Osteoblast (primary cell): ENCODE results near the gene CPD. TPM values are rescaled to one million over a fixed set of nuclear protein-coding genes. Genes with fewer than 3 reads are reported as not detected.

ENCODE experiments used
- DNase-seq: peaks from one replicate; pipeline ENCODE4 v3.0.0; 2011; ENCODE audit warnings: low spot score, mixed read lengths; ENCODE audit not compliant: insufficient read length; ENCODE audit errors: missing footprints
- H2AFZ ChIP-seq: 2 replicates; pipeline ENCODE4 v1.6.0; 2011; ENCODE audit warnings: mild to moderate bottlenecking, low read length
- H3K27ac ChIP-seq: 2 replicates; pipeline ENCODE4 v1.5.1; 2011; ENCODE audit warnings: mild to moderate bottlenecking, low read depth, low read length, moderate library complexity
- H3K27me3 ChIP-seq: 2 replicates; pipeline ENCODE4 v1.6.0; 2012; ENCODE audit warnings: mild to moderate bottlenecking, control low read depth, inconsistent platforms, low read length, moderate library complexity; ENCODE audit not compliant: insufficient read depth
- H3K36me3 ChIP-seq: 2 replicates; pipeline ENCODE4 v1.5.1; 2011; ENCODE audit warnings: mild to moderate bottlenecking, low read length, control low read depth, moderate library complexity; ENCODE audit not compliant: insufficient read depth
- H3K4me1 ChIP-seq: 2 replicates; pipeline ENCODE4 v1.5.1; 2011; ENCODE audit warnings: mild to moderate bottlenecking, low read length, control low read depth, moderate library complexity; ENCODE audit not compliant: insufficient read depth
- H3K4me2 ChIP-seq: 2 replicates; pipeline ENCODE4 v1.6.0; 2011; ENCODE audit warnings: mild to moderate bottlenecking, low read length; ENCODE audit not compliant: insufficient read depth
- H3K4me3 ChIP-seq: fragments of 200-600 bp; sonication (generic); 3 replicates; pipeline ENCODE4 v1.5.1; 2012; ENCODE audit warnings: mild to moderate bottlenecking, low read length, inconsistent platforms; ENCODE audit not compliant: insufficient read depth
- H3K79me2 ChIP-seq: 2 replicates; pipeline ENCODE4 v1.6.0; 2012; ENCODE audit warnings: mild to moderate bottlenecking, low read length, control low read depth, inconsistent platforms; ENCODE audit not compliant: insufficient read depth
- H3K9me3 ChIP-seq: 2 replicates; pipeline ENCODE4 v1.5.1; 2011; ENCODE audit warnings: low read depth, low read length, control low read depth
- H4K20me1 ChIP-seq: 2 replicates; pipeline ENCODE4 v1.6.0; 2012; ENCODE audit warnings: mild to moderate bottlenecking, low read length, control low read depth; ENCODE audit not compliant: insufficient read depth
- total RNA-seq: library from RNA; depleted of rRNA; stranded (reverse); fragments of >200 nt; gene quantifications from 2 replicates; pipeline ENCODE4 v1.2.3, GENCODE V29; 2012
- TF ChIP-seq, protein P1 (sequence below): IDR thresholded peaks from 2 replicates; pipeline ENCODE4 v1.5.1; 2011; ENCODE audit warnings: mild to moderate bottlenecking, low read depth, low read length, moderate library complexity; ENCODE audit errors: extremely low read depth

The CPD gene
- 95.2 and 146 TPM in 2 replicates for total RNA-seq

DNA sequence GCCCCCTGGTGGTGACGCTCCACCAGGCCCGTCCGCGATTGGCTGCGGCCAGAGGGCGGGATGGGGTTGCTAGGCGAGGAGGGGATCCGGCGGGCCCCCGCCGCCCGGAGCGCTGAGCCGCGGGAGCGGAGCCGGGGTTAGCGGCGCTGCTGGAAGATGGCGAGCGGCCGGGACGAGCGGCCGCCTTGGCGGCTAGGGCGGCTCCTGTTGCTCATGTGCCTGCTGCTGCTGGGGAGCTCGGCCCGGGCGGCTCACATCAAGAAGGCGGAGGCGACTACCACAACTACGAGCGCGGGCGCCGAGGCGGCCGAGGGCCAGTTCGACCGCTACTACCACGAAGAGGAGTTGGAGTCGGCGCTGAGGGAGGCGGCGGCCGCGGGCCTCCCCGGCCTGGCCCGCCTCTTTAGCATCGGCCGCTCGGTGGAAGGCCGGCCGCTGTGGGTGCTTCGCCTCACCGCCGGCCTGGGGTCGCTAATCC is at the start of gene CPD:
Gene CPD (plus strand): TSS at position 103 of the 478 bp plus-strand sequence. CDS start 54 bp downstream, at position 157.
- Histone ChIP-seq H3K9me3 (no peaks in the 10 kb centered on the region), H3K4me1 (peaks cover 36% of the 10 kb centered on the region), H3K27me3 (no peaks in the 10 kb centered on the region), H2AFZ (peak within 1 kb of the TSS; percentile 95), H3K4me2 (peak within 1 kb of the TSS; percentile 92), H3K4me3 (peak within 1 kb of the TSS; percentile 74), H4K20me1 (peaks cover 18% of the 10 kb centered on the region), H3K36me3 (no peaks in the 10 kb centered on the region), H3K27ac (peak within 1 kb of the TSS; percentile 64), H3K79me2 (peaks cover 36% of the 10 kb centered on the region)
- DNase-seq = peak; percentile 99
- TF ChIP-seq, protein P1, sequence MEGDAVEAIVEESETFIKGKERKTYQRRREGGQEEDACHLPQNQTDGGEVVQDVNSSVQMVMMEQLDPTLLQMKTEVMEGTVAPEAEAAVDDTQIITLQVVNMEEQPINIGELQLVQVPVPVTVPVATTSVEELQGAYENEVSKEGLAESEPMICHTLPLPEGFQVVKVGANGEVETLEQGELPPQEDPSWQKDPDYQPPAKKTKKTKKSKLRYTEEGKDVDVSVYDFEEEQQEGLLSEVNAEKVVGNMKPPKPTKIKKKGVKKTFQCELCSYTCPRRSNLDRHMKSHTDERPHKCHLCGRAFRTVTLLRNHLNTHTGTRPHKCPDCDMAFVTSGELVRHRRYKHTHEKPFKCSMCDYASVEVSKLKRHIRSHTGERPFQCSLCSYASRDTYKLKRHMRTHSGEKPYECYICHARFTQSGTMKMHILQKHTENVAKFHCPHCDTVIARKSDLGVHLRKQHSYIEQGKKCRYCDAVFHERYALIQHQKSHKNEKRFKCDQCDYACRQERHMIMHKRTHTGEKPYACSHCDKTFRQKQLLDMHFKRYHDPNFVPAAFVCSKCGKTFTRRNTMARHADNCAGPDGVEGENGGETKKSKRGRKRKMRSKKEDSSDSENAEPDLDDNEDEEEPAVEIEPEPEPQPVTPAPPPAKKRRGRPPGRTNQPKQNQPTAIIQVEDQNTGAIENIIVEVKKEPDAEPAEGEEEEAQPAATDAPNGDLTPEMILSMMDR = no peak

DNA sequence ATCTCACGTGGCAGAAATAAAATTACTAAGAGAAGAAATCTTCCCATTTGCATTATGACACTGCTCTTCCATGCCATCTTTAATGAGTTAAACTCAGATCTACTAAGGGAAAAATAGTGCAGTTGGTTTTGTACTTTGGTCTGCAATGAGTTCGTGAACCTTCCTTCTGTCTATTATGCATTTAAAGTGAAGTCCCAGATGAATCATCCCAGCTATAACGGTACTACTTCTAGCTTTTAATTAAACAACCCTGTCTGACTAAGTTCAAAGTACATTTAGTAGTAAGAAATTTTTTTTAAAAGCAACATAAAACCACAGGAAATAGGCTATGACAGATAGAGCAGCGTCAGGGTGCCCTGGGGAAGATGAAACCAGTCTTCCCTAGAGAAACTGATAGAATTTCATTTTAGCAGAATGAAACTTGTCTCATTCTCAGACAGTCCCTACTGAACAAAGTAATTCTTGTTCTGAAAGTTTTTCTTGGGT is 46.6 kb upstream of the CPD start:
- Histone ChIP-seq H3K27ac (peak overlapping the region; percentile 38), H2AFZ (peak overlapping the region; percentile 5)

DNA sequence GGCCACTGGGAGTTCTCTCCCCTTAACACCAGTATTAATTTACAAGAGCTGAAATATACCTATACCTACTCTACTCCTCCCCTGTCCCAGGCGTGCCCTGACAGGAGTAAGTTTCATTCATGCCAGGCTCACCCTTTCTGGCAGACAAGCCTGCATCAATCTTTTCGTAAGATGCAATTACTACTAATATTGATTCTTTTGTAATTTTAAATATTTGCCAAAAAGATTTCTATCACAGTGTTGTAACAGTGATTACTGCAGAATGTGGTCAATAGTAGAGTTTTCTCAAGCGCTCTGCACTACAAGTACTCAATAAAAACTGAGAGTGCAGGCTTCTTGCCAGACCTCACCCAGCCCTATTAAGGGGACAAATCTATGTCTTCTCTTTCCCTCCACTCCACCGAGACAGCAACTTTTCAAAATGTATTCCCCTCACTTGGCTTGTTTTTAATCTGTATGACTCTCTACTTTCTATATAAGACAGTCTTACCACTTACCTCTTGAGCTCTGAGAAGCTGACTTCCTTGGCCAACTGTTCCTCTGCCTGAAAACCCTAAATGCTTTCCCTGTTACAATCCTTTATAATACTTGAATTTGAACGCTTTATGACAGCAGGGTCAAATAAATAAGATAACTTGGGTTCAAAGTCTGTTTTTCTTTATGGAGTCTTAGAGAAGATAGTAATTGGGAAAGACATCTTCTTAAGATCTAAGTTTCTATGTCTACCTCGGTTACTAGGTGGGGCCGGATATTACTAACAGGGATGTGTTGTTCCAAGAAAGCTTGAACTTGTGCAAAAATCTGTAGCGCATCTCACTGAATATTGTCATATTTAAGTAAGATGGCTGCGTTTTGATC is 45.0 kb upstream of the CPD start, which contains the start of gene TMIGD1:
Gene TMIGD1 (minus strand): TSS at position 555 of the 858 bp plus-strand sequence. CDS start 1,924 bp downstream, outside the sequence.
- H2AFZ ChIP-seq = no peak within 1 kb of the TSS
- H3K27ac ChIP-seq = no peak within 1 kb of the TSS
- H4K20me1 ChIP-seq = no peaks in the 10 kb centered on the region
- H3K36me3 ChIP-seq = no peaks in the 10 kb centered on the region
- peaks cover 4% of the 10 kb centered on the region for H3K4me1 ChIP-seq
- peaks cover 4% of the 10 kb centered on the region for H3K27me3 ChIP-seq
- TF ChIP-seq, protein P1 = no peak
- no peak within 1 kb of the TSS for H3K4me2 ChIP-seq
- H3K9me3 ChIP-seq = no peaks in the 10 kb centered on the region
- no peaks in the 10 kb centered on the region for H3K79me2 ChIP-seq
- DNase-seq = no peak
- no peak within 1 kb of the TSS for H3K4me3 ChIP-seq

More for the DNA sequence above, 46.6 kb upstream of the CPD start:
- no peaks in the 10 kb centered on the region for H4K20me1 ChIP-seq
- H3K79me2 ChIP-seq = no peaks in the 10 kb centered on the region
- peak overlapping the region; percentile 59 for H3K4me2 ChIP-seq
- TF ChIP-seq, protein P1 = no peak
- H3K27me3 ChIP-seq = peaks cover 4% of the 10 kb centered on the region
- H3K36me3 ChIP-seq = no peaks in the 10 kb centered on the region
- H3K4me3 ChIP-seq = peak overlapping the region; percentile 18
- H3K4me1 ChIP-seq = peaks cover 4% of the 10 kb centered on the region
- no peaks in the 10 kb centered on the region for H3K9me3 ChIP-seq
- DNase-seq = peak; percentile 51

DNA sequence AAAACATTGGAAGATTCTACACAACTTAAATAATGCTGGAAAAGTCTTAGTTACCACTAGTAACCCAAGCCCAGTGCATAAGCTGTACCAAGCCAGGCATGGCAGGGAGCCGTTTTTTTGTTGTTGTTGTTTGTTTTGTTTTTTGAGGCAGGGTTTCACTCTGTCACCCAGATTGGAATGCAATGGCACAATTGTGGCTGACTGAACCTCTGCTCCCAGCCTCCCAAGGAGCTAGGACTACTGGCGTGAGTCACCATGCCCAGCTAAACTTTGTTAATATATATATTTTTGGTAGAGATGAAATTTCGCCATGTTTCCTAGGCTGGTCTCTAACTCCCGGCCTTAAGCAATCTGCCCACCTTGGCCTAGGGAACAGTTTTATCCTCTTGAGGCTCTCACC is 44.3 kb upstream of the CPD start:
- no peaks in the 10 kb centered on the region for H3K27me3 ChIP-seq
- no peaks in the 10 kb centered on the region for H4K20me1 ChIP-seq
- TF ChIP-seq, protein P1 = no peak
- no peaks in the 10 kb centered on the region for H3K36me3 ChIP-seq
- peaks cover 4% of the 10 kb centered on the region for H3K4me1 ChIP-seq
- DNase-seq = no peak
- H3K27ac ChIP-seq = no peak overlapping the region
- no peak overlapping the region for H3K4me2 ChIP-seq
- no peaks in the 10 kb centered on the region for H3K9me3 ChIP-seq
- no peak overlapping the region for H2AFZ ChIP-seq
- H3K79me2 ChIP-seq = no peaks in the 10 kb centered on the region
- no peak overlapping the region for H3K4me3 ChIP-seq
